ENCODE results near the gene ZNF865. TPM values are rescaled to one million over a fixed set of nuclear protein-coding genes. Genes with fewer than 3 reads are reported as not detected.

Gene ZNF865
- total and polyA plus RNA-seq, 8 donors = 1.3 to 60.5 (median 6.6) TPM

GRCh38 chr19:55660404-55660803, 55.0 kb downstream of the ZNF865 start:
- Histone ChIP-seq H3K27ac (no peak overlapping the region), H3K27me3 (no peaks in the 10 kb centered on the region), H3K4me3 (no peak overlapping the region), H3K4me1 (peaks cover 43 to 57% (median 51%) of the 10 kb centered on the region in 4 donors), H3K9me3 (no peaks in the 10 kb centered on the region), H3K36me3 (peaks cover 57 to 72% (median 70%) of the 10 kb centered on the region in 4 donors)
- no peak for TF ChIP-seq POLR2A (IDR thresholded peaks at IDR 0.05)
- TF ChIP-seq POLR2AphosphoS5 (IDR thresholded peaks at IDR 0.05) = no peak
- TF ChIP-seq, protein P1, sequence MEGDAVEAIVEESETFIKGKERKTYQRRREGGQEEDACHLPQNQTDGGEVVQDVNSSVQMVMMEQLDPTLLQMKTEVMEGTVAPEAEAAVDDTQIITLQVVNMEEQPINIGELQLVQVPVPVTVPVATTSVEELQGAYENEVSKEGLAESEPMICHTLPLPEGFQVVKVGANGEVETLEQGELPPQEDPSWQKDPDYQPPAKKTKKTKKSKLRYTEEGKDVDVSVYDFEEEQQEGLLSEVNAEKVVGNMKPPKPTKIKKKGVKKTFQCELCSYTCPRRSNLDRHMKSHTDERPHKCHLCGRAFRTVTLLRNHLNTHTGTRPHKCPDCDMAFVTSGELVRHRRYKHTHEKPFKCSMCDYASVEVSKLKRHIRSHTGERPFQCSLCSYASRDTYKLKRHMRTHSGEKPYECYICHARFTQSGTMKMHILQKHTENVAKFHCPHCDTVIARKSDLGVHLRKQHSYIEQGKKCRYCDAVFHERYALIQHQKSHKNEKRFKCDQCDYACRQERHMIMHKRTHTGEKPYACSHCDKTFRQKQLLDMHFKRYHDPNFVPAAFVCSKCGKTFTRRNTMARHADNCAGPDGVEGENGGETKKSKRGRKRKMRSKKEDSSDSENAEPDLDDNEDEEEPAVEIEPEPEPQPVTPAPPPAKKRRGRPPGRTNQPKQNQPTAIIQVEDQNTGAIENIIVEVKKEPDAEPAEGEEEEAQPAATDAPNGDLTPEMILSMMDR (IDR thresholded peaks at IDR 0.05) = no peak
- no peak for TF ChIP-seq EP300 (IDR thresholded peaks at IDR 0.05)
- WGBS, 5 donors = 78 to 93% (median 88%) methylated on average over 9 to 12 of the region's 12 CpGs
- intact Hi-C loops (cut with DNase I; ENCODE audit: low total_unique reads) = no loop called here
- no peak for DNase-seq

- H3K9me3 ChIP-seq = no peaks in the 10 kb centered on the region
- WGBS, 5 donors = 73 to 83% (median 77%) methylated on average over 16 of the region's 16 CpGs
- no peaks in the 10 kb centered on the region for H3K27me3 ChIP-seq
- no peak for TF ChIP-seq EP300 (IDR thresholded peaks at IDR 0.05)
- TF ChIP-seq POLR2AphosphoS5 (IDR thresholded peaks at IDR 0.05) = no peak
- TF ChIP-seq, protein P1 (IDR thresholded peaks at IDR 0.05) = no peak
- TF ChIP-seq POLR2A (IDR thresholded peaks at IDR 0.05) = no peak
- H3K4me3 ChIP-seq = no peak overlapping the region
- peaks cover 63 to 78% (median 76%) of the 10 kb centered on the region in 4 donors for H3K36me3 ChIP-seq
- intact Hi-C loops (cut with DNase I; ENCODE audit: low total_unique reads) = no loop called here
- H3K27ac ChIP-seq = no peak overlapping the region
- DNase-seq = no peak
- H3K4me1 ChIP-seq = peaks cover 39 to 58% (median 45%) of the 10 kb centered on the region in 4 donors
Observed at GRCh38 chr19:55660991-55661390, 55.5 kb downstream of the ZNF865 start.

- Histone ChIP-seq H3K4me1 (peaks cover 32 to 56% (median 42%) of the 10 kb centered on the region in 4 donors), H3K36me3 (peaks cover 72 to 86% (median 84%) of the 10 kb centered on the region in 4 donors), H3K4me3 (no peak overlapping the region), H3K27me3 (no peaks in the 10 kb centered on the region), H3K27ac (no peak overlapping the region), H3K9me3 (no peaks in the 10 kb centered on the region)
- intact Hi-C loops (cut with DNase I; ENCODE audit: low total_unique reads) = no loop called here
- WGBS, 5 donors = 65 to 69% (median 68%) methylated on average over 7 of the region's 7 CpGs
- TF ChIP-seq, protein P1 (IDR thresholded peaks at IDR 0.05) = no peak
- TF ChIP-seq POLR2A (IDR thresholded peaks at IDR 0.05) (no peak), EP300 (IDR thresholded peaks at IDR 0.05) (no peak), POLR2AphosphoS5 (IDR thresholded peaks at IDR 0.05) (no peak)
- no peak for DNase-seq
Observed at GRCh38 chr19:55661826-55662225, 56.4 kb downstream of the ZNF865 start.

GRCh38 chr19:55663846-55664536, 58.5 kb downstream of the ZNF865 start:
- 85 to 92% (median 89%) methylated on average over 11 to 20 of the region's 20 CpGs for WGBS, 5 donors
- TF ChIP-seq POLR2A (IDR thresholded peaks at IDR 0.05) (no peak), POLR2AphosphoS5 (IDR thresholded peaks at IDR 0.05) (no peak), EP300 (IDR thresholded peaks at IDR 0.05) (no peak)
- TF ChIP-seq, protein P1 (IDR thresholded peaks at IDR 0.05) = no peak
- H3K9me3 ChIP-seq = no peaks in the 10 kb centered on the region
- no peak overlapping the region for H3K27ac ChIP-seq
- peaks cover 31 to 53% (median 41%) of the 10 kb centered on the region in 4 donors for H3K4me1 ChIP-seq
- intact Hi-C loops (cut with DNase I; ENCODE audit: low total_unique reads) = no loop called here
- H3K4me3 ChIP-seq = no peak overlapping the region
- no peak for DNase-seq
- H3K27me3 ChIP-seq = no peaks in the 10 kb centered on the region
- H3K36me3 ChIP-seq = peaks cover 90 to 100% (median 100%) of the 10 kb centered on the region in 4 donors
